Activated T-cell treated with anti-CD3 and anti-CD28 coated beads for 48 hours (primary cell): Measurements from ENCODE around the gene USP7.
"Not testable (repeated sequence)": the region's sequence is repeated elsewhere in the genome, so short reads cannot be mapped to it uniquely, and the experiment has no call there.

Experiments used
- DNase-seq: peaks from one replicate; pipeline ENCODE4 v3.0.0-alpha.2; 2020; ENCODE audit warnings: low read depth

Gene USP7

GRCh38 chr16:8963821-8964441 lies at the start of gene USP7:
USP7 (minus strand) TSS chr16:8963906; CDS start chr16:8963285, 621 bp downstream.
- DNase-seq: peak; percentile 92

- DNase-seq: no peak
Observed at GRCh38 chr16:9013508-9013864, 49.8 kb upstream of the USP7 start.

GRCh38 chr16:9012848-9013507 lies 49.3 kb upstream of the USP7 start:
- peak; percentile 7 for DNase-seq

- DNase-seq: no peak
Observed at GRCh38 chr16:9012330-9012729, 48.6 kb upstream of the USP7 start.

- peak; percentile 61 for DNase-seq
Observed at GRCh38 chr16:9008601-9009260, 45.0 kb upstream of the USP7 start.

- DNase-seq: no peak
Observed at GRCh38 chr16:9007177-9007794, 43.6 kb upstream of the USP7 start.

GRCh38 chr16:9004183-9004582 lies 40.5 kb upstream of the USP7 start:
- DNase-seq: no peak

GRCh38 chr16:9003763-9004162 lies 40.1 kb upstream of the USP7 start:
- DNase-seq: no peak

- DNase-seq: no peak
Observed at GRCh38 chr16:9003322-9003721, 39.6 kb upstream of the USP7 start.

GRCh38 chr16:9002042-9002441 lies 38.3 kb upstream of the USP7 start:
- DNase-seq: no peak

GRCh38 chr16:9000664-9001063 lies 37.0 kb upstream of the USP7 start:
- no peak for DNase-seq

GRCh38 chr16:8999800-9000199 lies 36.1 kb upstream of the USP7 start:
- DNase-seq: no peak

GRCh38 chr16:8998108-8998507 lies 34.4 kb upstream of the USP7 start:
- no peak for DNase-seq

- no peak for DNase-seq
Observed at GRCh38 chr16:8996891-8997290, 33.2 kb upstream of the USP7 start.

GRCh38 chr16:8990445-8990844 lies 26.7 kb upstream of the USP7 start:
- no peak for DNase-seq

GRCh38 chr16:8989099-8989878 lies 25.6 kb upstream of the USP7 start:
- DNase-seq: no peak

- no peak for DNase-seq
Observed at GRCh38 chr16:8986818-8987191, 23.1 kb upstream of the USP7 start.

- DNase-seq: no peak
Observed at GRCh38 chr16:8986111-8986510, 22.4 kb upstream of the USP7 start.

GRCh38 chr16:8982816-8983215 lies 19.1 kb upstream of the USP7 start:
- no peak for DNase-seq

GRCh38 chr16:8981901-8982300 lies 18.2 kb upstream of the USP7 start:
- not testable (repeated sequence) for DNase-seq

GRCh38 chr16:8976189-8976588 lies 12.5 kb upstream of the USP7 start:
- DNase-seq: not testable (repeated sequence)

GRCh38 chr16:8975039-8975438 lies 11.3 kb upstream of the USP7 start:
- DNase-seq: no peak
